ENCODE results near the gene CHRM1. TPM values are rescaled to one million over a fixed set of nuclear protein-coding genes. Genes with fewer than 3 reads are reported as not detected.

The CHRM1 gene, protein sequence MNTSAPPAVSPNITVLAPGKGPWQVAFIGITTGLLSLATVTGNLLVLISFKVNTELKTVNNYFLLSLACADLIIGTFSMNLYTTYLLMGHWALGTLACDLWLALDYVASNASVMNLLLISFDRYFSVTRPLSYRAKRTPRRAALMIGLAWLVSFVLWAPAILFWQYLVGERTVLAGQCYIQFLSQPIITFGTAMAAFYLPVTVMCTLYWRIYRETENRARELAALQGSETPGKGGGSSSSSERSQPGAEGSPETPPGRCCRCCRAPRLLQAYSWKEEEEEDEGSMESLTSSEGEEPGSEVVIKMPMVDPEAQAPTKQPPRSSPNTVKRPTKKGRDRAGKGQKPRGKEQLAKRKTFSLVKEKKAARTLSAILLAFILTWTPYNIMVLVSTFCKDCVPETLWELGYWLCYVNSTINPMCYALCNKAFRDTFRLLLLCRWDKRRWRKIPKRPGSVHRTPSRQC
- total RNA-seq (2021) (0.17 and 0.41 TPM in 2 replicates), Bru-seq, nascent RNA (percentile 13 among the genes with signal in this experiment), BruChase-seq, experiment 1, labeled RNA remaining after a 2-hour chase (percentile 10 among the genes with signal in this experiment), BruChase-seq, experiment 2, labeled RNA remaining after a 6-hour chase (percentile 6 among the genes with signal in this experiment)
- long read RNA-seq: 0 reads

DNA sequence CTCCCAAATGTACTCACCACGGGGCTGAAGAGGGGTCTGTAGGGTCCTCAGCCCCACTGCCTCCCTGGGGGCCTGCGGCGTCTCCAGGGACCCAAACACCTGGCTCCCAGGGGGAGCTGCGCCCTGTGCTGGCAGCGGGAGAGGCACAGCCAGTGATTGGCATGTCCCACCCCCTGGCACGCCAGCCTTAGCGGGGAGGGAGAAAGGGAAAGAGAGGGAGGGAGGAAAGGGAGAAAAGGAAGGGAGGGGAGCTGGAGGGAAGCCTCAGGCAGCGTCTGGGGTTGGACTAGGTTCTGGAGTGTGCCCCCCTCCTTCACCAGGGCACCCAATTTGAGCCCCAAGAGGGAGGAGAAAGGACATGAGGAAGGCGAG lies at the start of gene CHRM1:
Gene CHRM1 (minus strand): TSS at position 163 of the 372 bp plus-strand sequence. CDS start 10,263 bp downstream, outside the sequence.
- TF ChIP-seq, protein P1, sequence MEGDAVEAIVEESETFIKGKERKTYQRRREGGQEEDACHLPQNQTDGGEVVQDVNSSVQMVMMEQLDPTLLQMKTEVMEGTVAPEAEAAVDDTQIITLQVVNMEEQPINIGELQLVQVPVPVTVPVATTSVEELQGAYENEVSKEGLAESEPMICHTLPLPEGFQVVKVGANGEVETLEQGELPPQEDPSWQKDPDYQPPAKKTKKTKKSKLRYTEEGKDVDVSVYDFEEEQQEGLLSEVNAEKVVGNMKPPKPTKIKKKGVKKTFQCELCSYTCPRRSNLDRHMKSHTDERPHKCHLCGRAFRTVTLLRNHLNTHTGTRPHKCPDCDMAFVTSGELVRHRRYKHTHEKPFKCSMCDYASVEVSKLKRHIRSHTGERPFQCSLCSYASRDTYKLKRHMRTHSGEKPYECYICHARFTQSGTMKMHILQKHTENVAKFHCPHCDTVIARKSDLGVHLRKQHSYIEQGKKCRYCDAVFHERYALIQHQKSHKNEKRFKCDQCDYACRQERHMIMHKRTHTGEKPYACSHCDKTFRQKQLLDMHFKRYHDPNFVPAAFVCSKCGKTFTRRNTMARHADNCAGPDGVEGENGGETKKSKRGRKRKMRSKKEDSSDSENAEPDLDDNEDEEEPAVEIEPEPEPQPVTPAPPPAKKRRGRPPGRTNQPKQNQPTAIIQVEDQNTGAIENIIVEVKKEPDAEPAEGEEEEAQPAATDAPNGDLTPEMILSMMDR (conservative IDR thresholded peaks at IDR 0.05; ENCODE audit: low read depth, low read length): no peak
- no peak for TF ChIP-seq EZH2 (IDR thresholded peaks at IDR 0.05; ENCODE audit: borderline replicate concordance, low read depth, low read length, poor library complexity, severe bottlenecking)
- H3K9me3 ChIP-seq (ENCODE audit: low read depth, low read length, poor library complexity, severe bottlenecking): no peaks in the 10 kb centered on the region
- no peak within 1 kb of the TSS for H3K4me3 ChIP-seq (ENCODE audit: low read depth, low read length, poor library complexity, severe bottlenecking)
- no peaks in the 10 kb centered on the region for H3K27me3 ChIP-seq (replicated peaks; ENCODE audit: insufficient read depth, low read depth, low read length, poor library complexity)
- H3K27ac ChIP-seq (ENCODE audit: low read depth, low read length, poor library complexity, severe bottlenecking): no peak within 1 kb of the TSS
- H3K4me1 ChIP-seq (ENCODE audit: insufficient read depth, low read length, poor library complexity, severe bottlenecking): peaks cover 25% of the 10 kb centered on the region
- BruUV-seq (replicated peaks): no TSS peak
- no peaks in the 10 kb centered on the region for H3K36me3 ChIP-seq (ENCODE audit: insufficient read depth, low read length, poor library complexity, severe bottlenecking)
- ChIA-PET POLR2A (ENCODE audit: low non-redundant PET) (no interaction called here), CTCF (interaction anchor here (1.7 to 2.6 kb wide), 3 partner anchors 12 to 54 kb away, joined by 6 to 12 read pairs (median 7); no protein-coding TSS in a partner anchor)
- intact Hi-C loops (cut with micrococcal nuclease; ENCODE audit: unreplicated experiment): no loop called here
- DNase-seq (ENCODE audit: low spot score): peak; percentile 48

DNA sequence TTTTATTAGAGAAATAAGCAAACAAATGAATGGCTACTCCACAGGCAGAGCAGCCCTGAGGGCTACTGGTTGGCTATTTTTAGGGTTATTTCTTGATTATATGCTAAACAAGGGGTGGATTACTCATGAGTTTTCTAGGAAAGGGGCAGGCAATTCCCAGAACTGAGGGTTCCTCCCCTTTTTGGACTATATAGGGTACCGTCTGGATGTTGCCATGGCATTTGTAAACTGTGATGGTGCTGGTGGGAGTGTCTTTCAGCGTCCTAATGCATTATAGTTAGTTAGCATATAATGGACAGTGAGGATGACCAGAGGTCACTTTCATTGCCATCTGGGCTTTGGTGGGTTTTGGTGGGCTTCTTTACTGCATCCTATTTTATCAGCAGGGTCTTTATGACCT lies 44.4 kb upstream of the CHRM1 start:
- no TSS peak for BruUV-seq (replicated peaks)
- no peak overlapping the region for H3K27ac ChIP-seq (ENCODE audit: low read depth, low read length, poor library complexity, severe bottlenecking)
- intact Hi-C loops (cut with micrococcal nuclease; ENCODE audit: unreplicated experiment): no loop called here
- H3K4me3 ChIP-seq (ENCODE audit: low read depth, low read length, poor library complexity, severe bottlenecking): no peak overlapping the region
- peaks cover 9% of the 10 kb centered on the region for H3K27me3 ChIP-seq (replicated peaks; ENCODE audit: insufficient read depth, low read depth, low read length, poor library complexity)
- ChIA-PET POLR2A (ENCODE audit: low non-redundant PET) (no interaction called here), CTCF (no interaction called here)
- no peak for TF ChIP-seq EZH2 (IDR thresholded peaks at IDR 0.05; ENCODE audit: borderline replicate concordance, low read depth, low read length, poor library complexity, severe bottlenecking)
- TF ChIP-seq, protein P1 (conservative IDR thresholded peaks at IDR 0.05; ENCODE audit: low read depth, low read length): no peak
- H3K9me3 ChIP-seq (ENCODE audit: low read depth, low read length, poor library complexity, severe bottlenecking): no peaks in the 10 kb centered on the region
- H3K4me1 ChIP-seq (ENCODE audit: insufficient read depth, low read length, poor library complexity, severe bottlenecking): no peaks in the 10 kb centered on the region
- no peak for DNase-seq (ENCODE audit: low spot score)
- H3K36me3 ChIP-seq (ENCODE audit: insufficient read depth, low read length, poor library complexity, severe bottlenecking): no peaks in the 10 kb centered on the region

DNA sequence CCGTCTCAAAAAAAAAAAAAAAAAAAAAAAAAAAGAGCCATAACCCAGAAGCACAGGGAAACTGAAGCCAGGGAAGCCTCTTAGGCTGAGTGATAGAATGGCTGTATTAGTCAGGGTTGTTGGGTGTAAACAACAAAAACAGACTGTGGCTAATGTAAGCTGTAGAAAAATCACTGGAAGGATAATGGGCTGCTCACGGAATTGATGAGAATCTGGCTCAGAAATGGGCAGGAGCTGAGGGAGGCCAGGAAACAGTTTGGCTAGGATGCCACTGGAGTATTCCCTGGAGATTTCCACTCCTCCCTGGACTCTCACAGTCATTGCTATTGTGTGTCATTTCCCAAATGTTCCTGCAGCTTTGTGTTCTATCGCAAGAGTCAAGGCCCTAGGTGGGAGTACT lies 41.2 kb upstream of the CHRM1 start:
- no peaks in the 10 kb centered on the region for H3K27me3 ChIP-seq (replicated peaks; ENCODE audit: insufficient read depth, low read depth, low read length, poor library complexity)
- peak; percentile 44 for DNase-seq (ENCODE audit: low spot score)
- BruUV-seq (replicated peaks): no TSS peak
- no peak for TF ChIP-seq EZH2 (IDR thresholded peaks at IDR 0.05; ENCODE audit: borderline replicate concordance, low read depth, low read length, poor library complexity, severe bottlenecking)
- TF ChIP-seq, protein P1 (conservative IDR thresholded peaks at IDR 0.05; ENCODE audit: low read depth, low read length): no peak
- POLR2A ChIA-PET (ENCODE audit: low non-redundant PET): no interaction called here
- intact Hi-C loops (cut with micrococcal nuclease; ENCODE audit: unreplicated experiment): no loop called here
- CTCF ChIA-PET: interaction anchor here (1.0 kb wide), 1 partner anchor 60 kb away, joined by 3 read pairs; no protein-coding TSS in a partner anchor
- H3K4me1 ChIP-seq (ENCODE audit: insufficient read depth, low read length, poor library complexity, severe bottlenecking): peaks cover 11% of the 10 kb centered on the region
- no peaks in the 10 kb centered on the region for H3K9me3 ChIP-seq (ENCODE audit: low read depth, low read length, poor library complexity, severe bottlenecking)
- no peak overlapping the region for H3K4me3 ChIP-seq (ENCODE audit: low read depth, low read length, poor library complexity, severe bottlenecking)
- no peak overlapping the region for H3K27ac ChIP-seq (ENCODE audit: low read depth, low read length, poor library complexity, severe bottlenecking)
- H3K36me3 ChIP-seq (ENCODE audit: insufficient read depth, low read length, poor library complexity, severe bottlenecking): no peaks in the 10 kb centered on the region
